Stimulated activated CD8-positive, alpha-beta memory T cell treated with anti-CD3 and anti-CD28 coated beads, Interleukin-4, amount 100 ng/mL, for 24 hours (primary cell): Measurements from ENCODE around the gene C16orf46.
"Not testable (repeated sequence)": the region's sequence is repeated elsewhere in the genome, so short reads cannot be mapped to it uniquely, and the experiment has no call there.

Source experiments
- DNase-seq: peaks from one replicate; pipeline ENCODE4 v3.0.0-alpha.2; 2020; ENCODE audit warnings: low read depth

Gene C16orf46

DNA sequence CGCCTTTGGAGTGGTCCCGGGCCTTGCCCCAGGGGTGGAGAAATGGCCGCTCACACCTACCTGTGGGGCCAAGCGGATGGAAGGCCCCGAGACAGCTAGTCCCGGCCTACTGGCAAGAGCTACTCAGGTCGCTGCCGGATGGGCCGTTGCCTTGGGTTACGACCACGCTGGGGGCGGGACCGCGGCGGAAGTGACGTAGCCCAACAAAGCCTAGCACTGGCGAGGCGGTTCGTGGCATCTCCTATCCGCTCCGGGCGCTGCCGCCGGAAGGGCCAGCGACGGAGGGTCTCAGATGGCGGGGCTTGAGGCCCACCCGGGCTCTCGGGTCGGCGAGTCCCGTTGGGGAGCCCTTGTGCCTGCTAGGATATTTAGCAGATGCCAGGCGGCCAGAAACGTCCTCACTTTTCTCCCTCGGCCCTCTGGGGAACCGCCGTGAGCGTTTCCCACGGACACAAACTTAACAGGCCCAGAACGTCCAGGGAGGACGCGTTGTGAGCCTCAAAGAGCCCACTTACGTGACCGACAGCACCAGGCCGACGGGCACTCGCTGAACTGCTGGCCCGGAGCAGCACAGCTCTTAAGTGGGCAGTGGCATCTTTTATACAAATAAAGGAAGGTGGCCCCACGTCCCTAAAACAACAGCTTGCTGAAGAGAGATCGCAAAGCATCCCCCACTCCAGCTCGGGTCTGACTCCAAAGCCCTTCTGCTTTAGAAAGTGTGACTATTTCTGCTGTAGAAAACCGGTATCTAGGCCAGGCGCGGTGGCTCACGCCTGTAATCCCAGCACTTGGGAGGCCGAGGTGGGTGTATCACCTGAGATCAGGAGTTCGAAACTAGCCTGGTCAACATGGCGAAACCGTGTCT lies at the start of gene C16orf46:
Gene C16orf46, minus strand, starts transcription at position 163 of the 865 bp plus-strand sequence. CDS start 13,283 bp downstream, outside the sequence.
- peak; percentile 98 for DNase-seq

DNA sequence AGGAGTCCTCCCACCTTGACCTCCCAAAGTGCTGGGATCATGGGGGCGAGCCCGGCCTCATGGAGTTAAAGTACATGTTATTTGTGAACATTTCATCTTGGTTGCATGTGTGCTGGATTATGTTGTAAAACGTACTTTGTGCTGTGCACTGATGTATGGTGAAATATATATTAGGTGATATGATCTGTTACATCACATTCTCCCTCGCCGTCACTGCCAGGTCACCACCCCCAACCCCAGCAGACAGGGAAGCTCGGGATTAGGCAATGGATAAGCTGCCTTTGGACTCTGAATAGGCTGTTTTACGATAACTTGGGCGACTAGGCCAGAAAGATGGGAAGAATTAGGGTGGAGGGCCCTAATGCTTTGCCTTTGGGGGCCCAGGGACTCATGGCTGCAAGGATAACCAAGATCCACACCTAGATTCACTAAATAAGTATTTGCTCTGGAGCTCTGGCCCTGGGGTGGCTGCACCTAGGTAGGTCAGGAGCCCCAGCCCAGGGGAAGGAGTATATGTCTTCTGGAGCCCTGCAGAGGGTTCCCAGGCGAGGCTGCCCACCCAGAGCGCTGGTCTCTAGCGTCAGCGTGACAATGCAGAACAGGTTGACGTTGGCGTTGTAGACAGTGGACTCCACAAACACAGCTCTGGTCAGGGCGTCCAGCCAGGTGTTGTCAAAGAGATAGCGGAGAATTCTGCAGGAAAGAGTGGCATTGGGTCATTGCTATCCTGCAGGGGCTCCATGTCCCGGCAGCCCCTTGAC lies 46.2 kb upstream of the C16orf46 start:
- DNase-seq: no peak

DNA sequence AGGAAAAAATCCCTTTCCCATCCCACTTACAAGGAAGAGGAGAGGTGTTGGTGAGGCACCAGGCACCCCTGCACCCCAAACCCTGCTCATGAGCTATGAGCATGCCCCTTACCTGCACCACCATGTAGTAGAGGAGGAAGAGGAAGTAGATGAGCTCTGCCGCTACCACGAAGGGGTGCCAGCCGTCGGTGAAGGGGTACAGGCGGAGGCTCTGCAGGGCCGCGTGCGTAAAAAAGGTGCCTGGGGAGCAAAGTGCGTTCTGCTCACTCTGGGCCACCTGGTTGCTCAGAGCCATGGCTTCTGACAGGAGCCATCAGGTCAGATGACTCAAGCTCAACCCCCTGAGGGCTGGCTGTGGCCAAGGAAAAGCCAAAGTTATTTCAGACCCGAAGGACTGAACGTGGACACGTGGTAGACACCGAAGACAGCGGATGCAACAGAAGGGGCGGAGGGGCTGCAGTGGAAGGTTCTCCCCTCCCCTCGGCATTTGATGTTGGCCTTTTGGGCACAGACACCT lies 44.5 kb upstream of the C16orf46 start:
- no peak for DNase-seq

DNA sequence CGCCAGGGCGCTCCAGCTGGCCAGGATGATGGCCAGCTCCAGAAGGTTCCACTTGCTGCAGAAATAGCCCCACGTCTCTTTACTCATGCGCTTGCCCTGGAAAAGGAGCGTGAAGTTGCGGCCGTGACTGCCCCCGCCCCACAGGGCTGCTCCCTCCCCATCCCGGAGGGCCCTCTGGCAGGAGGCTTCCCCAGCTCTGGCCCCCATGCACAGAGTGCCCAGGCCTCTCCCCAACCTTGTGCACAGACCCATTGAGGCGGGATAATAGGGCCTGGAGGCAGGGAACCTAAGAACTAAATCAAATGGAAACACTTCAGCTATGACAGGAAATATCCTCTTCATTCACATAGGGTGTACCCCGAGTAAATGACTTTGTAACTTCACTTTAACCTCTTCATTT lies 40.4 kb upstream of the C16orf46 start:
- DNase-seq: no peak

GRCh38 chr16:81116285-81116684 lies 39.2 kb upstream of the C16orf46 start:
- DNase-seq: no peak

DNA sequence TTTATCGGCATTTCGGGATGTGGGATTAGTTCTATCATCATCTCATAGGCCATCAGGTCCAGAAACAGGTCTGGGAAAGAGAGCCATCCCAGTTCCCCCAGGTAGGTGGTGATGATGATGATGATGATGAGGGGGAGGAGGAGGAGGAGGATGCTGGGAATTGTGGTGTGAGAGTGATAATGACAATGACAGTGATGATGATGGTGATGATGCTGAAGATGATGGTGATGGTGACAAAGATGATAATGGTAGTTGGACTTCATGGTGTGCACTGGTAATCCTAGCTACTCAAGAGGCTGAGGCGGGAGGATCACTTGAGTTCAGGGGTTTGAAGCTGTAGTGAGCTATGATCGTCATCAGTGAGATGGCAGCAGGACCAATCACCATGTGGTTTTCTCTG lies 35.4 kb upstream of the C16orf46 start:
- DNase-seq: no peak

- not testable (repeated sequence) for DNase-seq
Measured at GRCh38 chr16:81109274-81109673, 32.2 kb upstream of the C16orf46 start.

DNA sequence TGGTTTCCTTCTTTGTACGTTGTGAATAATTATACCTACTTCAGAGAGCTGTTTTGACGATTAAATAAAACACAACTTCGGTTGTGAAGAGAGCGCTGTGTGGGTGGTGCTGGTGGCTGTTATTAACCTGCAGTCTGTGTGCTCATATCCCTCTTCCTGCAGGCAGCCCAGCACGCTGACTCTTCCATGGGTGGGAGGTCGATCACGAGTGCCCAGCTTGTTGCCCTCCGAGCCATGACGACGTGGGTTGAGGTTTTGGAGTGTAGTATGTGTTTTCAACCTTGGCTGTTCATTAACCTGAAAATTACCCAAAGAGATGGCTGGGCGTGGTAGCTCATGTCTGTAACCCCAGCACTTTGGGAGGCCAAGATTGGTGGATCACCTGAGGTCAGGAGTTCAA lies 30.5 kb upstream of the C16orf46 start:
- no peak for DNase-seq

DNA sequence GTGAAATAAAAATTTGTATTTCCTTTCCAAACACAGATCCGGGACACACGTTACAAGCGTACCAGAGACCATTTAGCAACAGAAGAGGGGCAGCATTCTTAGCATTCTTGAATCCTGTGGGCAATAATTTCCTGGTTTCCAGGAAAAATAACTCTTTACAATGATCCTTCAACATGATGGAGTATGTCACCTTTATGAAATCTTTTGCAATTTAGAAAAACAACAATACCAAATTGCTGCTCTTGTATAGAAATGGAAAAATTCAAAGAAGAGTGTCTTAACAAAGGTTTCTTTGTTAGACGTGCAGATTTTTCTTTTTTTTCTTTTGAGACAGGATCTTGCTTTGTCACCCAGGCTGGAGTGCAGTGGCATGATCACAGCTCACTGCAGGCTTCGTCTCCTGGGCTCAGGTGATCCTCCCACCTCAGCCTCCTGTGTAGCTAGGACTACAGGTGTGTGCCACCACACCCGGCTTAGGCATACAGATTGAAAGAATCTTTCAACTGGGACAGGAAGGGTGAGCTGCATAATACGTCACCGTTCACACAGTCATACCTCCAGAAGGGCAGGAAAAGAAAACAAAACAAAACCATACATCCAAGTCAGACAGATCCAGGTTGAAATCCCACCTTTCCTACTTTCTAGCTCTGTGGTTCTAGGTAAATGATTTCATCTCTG lies 29.9 kb upstream of the C16orf46 start:
- no peak for DNase-seq

DNA sequence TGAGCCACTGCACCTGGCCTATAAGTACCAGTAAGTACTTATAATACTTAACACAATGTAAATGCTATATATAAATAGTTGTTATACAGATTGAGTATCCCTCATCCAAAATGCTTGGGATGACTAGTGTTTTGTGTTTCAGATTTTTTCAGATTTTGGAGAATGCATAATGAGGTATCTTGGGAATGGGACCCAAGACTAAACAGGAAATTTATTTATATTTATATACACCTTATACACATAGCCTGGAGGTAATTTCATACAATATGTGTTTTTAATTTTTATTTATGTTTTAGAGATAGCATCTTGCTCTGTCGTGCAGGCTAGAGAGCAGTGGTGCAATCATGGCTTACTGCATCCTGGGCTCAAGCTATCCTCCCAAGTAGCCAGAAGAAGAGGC lies 28.9 kb upstream of the C16orf46 start:
- DNase-seq: no peak

DNA sequence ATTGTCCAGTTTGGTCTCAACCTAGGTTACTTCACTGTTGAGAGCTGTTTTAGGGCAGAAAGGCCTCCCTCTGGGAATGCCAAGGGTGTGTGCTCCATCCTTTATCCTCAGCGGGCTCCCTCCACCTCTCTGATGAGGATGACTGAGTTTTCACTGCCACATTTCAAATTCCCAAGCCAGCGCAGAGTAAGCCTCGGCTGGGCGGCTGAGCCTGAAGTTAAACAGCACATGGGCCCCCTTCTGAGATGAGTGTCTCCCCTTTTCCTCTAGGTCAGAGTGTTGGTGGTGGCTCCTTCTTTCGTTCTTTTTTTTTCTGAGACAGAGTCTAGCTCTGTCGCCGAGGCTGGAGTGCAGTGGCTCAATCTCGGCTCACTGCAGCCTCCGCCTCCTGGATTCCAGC lies 24.7 kb upstream of the C16orf46 start:
- DNase-seq: no peak

- no peak for DNase-seq
Measured at GRCh38 chr16:81099958-81100357, 22.9 kb upstream of the C16orf46 start.

GRCh38 chr16:81097230-81097629 lies 20.2 kb upstream of the C16orf46 start:
- DNase-seq: no peak

GRCh38 chr16:81096715-81097208 lies 19.7 kb upstream of the C16orf46 start:
- DNase-seq: no peak

- DNase-seq: peak; percentile 99
Measured at GRCh38 chr16:81095953-81096714, 19.1 kb upstream of the C16orf46 start, which contains the start of gene GCSH. Gene GCSH, minus strand, starts transcription at chr16:81096395. Its CDS starts 117 bp downstream, at chr16:81096278.

DNA sequence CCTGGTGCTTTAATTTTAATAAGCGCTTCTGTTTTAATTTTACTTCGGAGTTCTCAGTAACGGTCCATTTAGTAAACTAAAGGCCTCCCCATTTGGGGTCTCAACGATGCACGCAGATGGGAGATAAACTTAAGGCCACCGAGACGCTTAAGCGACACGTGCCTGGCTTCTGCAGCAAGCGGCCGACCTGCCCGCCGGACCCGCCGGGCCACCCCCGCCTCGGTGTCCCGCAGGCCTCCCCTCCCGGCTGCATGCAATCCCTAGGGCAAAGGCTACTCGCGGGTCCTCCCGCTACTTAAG lies 18.6 kb upstream of the C16orf46 start:
- DNase-seq: no peak

GRCh38 chr16:81094771-81095251 lies 17.8 kb upstream of the C16orf46 start:
- no peak for DNase-seq

DNA sequence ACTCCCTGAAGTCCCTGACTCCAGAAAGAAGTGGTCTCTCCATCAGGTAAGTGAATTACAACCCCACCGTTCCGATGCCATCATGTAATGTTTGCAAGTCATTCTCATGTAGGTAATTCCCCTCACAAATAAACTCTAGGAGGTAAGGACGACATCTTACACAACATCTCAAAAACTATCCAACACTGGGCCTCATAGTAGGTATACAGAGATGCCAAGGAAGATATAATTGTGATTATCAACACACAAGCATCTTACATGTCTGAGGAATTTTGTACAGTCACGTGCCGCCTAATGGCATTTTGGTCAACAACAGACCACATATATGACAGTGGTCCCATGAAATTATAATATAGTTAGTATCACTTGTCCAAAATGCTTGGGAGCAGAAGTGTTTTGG lies 11.8 kb upstream of the C16orf46 start:
- DNase-seq: no peak

- no peak for DNase-seq
Measured at GRCh38 chr16:81081014-81081413, 4.0 kb upstream of the C16orf46 start.

DNA sequence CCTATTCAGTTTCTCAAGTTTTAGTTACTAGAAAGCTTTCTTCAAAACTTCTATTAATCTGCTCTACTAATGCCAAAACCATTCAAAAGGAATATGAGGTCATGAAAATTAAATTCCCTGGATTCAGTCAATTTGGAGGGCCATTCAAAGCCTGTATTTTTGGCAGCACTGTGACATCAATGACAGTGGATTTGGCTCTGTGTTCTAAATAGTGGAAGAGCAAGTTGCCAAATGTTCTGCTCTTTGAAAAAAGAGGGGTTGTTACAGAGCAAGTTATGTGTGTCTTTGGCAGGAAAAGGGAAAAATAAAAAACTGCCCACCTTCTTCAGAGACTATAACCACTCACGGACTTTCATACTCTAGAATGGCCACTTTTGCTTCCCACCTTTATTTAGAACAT lies 3.2 kb upstream of the C16orf46 start:
- no peak for DNase-seq

- DNase-seq: peak; percentile 86
Measured at GRCh38 chr16:81076566-81077075, 417 bp downstream of the C16orf46 start.
